Stimulated activated CD4-positive, alpha-beta T cell treated with anti-CD3 and anti-CD28 coated beads, Interleukin-1b, Interleukin-23, amount 100 ng/mL, for 48 hours (primary cell): ENCODE measurements around the gene NEUROD2.

ENCODE experiments used
- DNase-seq: peaks from one replicate; pipeline ENCODE4 v3.0.0-alpha.2; 2020

NEUROD2 gene

GRCh38 chr17:39634384-39634871 is 26.7 kb upstream of the NEUROD2 start:
- DNase-seq: no peak

GRCh38 chr17:39633570-39634183 is 26.0 kb upstream of the NEUROD2 start:
- DNase-seq: no peak

GRCh38 chr17:39632153-39632941 is 24.6 kb upstream of the NEUROD2 start:
- DNase-seq: no peak

- no peak for DNase-seq
Measured at GRCh38 chr17:39631403-39631802, 23.7 kb upstream of the NEUROD2 start.

GRCh38 chr17:39629898-39630297 is 22.2 kb upstream of the NEUROD2 start:
- no peak for DNase-seq

GRCh38 chr17:39629494-39629880 is 21.8 kb upstream of the NEUROD2 start:
- no peak for DNase-seq

- no peak for DNase-seq
Measured at GRCh38 chr17:39628655-39629493, 21.2 kb upstream of the NEUROD2 start.

GRCh38 chr17:39627712-39628516 is 20.2 kb upstream of the NEUROD2 start:
- DNase-seq: no peak

GRCh38 chr17:39627047-39627711 is 19.5 kb upstream of the NEUROD2 start:
- no peak for DNase-seq

- DNase-seq: peak; percentile 24
Measured at GRCh38 chr17:39626171-39627046, 18.7 kb upstream of the NEUROD2 start, which contains the start of gene PPP1R1B. PPP1R1B (plus strand) TSS chr17:39626952; CDS start chr17:39627393, 441 bp downstream.

GRCh38 chr17:39625198-39625785 is 17.6 kb upstream of the NEUROD2 start:
- DNase-seq: no peak

GRCh38 chr17:39624313-39624712 is 16.6 kb upstream of the NEUROD2 start:
- no peak for DNase-seq

GRCh38 chr17:39623356-39623950 is 15.7 kb upstream of the NEUROD2 start:
- DNase-seq: peak; percentile 85

- DNase-seq: peak; percentile 72
Measured at GRCh38 chr17:39622380-39623006, 14.8 kb upstream of the NEUROD2 start.

- peak; percentile 85 for DNase-seq
Measured at GRCh38 chr17:39621523-39622379, 14.0 kb upstream of the NEUROD2 start.

GRCh38 chr17:39619786-39620101 is 12.0 kb upstream of the NEUROD2 start:
- no peak for DNase-seq

GRCh38 chr17:39618956-39619785 is 11.5 kb upstream of the NEUROD2 start:
- no peak for DNase-seq
